HepG2 (cell line): ENCODE data around the gene ECSCR. TPM values are rescaled to one million over a fixed set of nuclear protein-coding genes. Genes with fewer than 3 reads are reported as not detected.

Source experiments
- HCFC1 ChIP-seq: fragments of 150-350 bp; IDR thresholded peaks from 2 replicates; pipeline ENCODE4 v1.6.1; 2014; ENCODE audit warnings: low read depth, low read length
- HNRNPUL1 ChIP-seq: fragments of 200-400 bp; formaldehyde crosslinking; IDR thresholded peaks from 2 replicates; pipeline ENCODE4 v1.6.1; 2017; ENCODE audit warnings: low read depth, mild to moderate bottlenecking, low read length, moderate library complexity
- IKZF4 ChIP-seq: sonication (generic); formaldehyde crosslinking; IDR thresholded peaks from 2 replicates; pipeline ENCODE4 v1.5.1; 2020; ENCODE audit warnings: borderline replicate concordance, mild to moderate bottlenecking, low read depth, missing genetic modification reagents; ENCODE audit errors: not compliant biosample characterization
- JUNB ChIP-seq: sonication (generic); formaldehyde crosslinking; IDR thresholded peaks from 2 replicates; pipeline ENCODE4 v1.8.0; 2022; ENCODE audit warnings: missing genetic modification reagents, mild to moderate bottlenecking, borderline replicate concordance
- MEF2D ChIP-seq: sonication (generic); formaldehyde crosslinking; IDR thresholded peaks from 2 replicates; pipeline ENCODE4 v1.5.1; 2020; ENCODE audit warnings: mild to moderate bottlenecking, missing genetic modification reagents
- MIER2 ChIP-seq: IDR thresholded peaks from 2 replicates; pipeline ENCODE4 v1.6.1; 2016; ENCODE audit warnings: missing biosample characterization, missing genetic modification reagents
- MTF1 ChIP-seq: sonication (generic); formaldehyde crosslinking; IDR thresholded peaks from 2 replicates; pipeline ENCODE4 v1.5.0; 2020; ENCODE audit warnings: missing genetic modification reagents
- MYC ChIP-seq: sonication (generic); formaldehyde crosslinking; IDR thresholded peaks from 2 replicates; pipeline ENCODE4 v1.9.0; 2021; ENCODE audit warnings: missing genetic modification reagents, borderline replicate concordance
- NCOA5 ChIP-seq: sonication (generic); formaldehyde crosslinking; IDR thresholded peaks from 2 replicates; pipeline ENCODE4 v1.4.0; 2020; ENCODE audit warnings: missing genetic modification reagents
- PCBP1 ChIP-seq: fragments of 200-400 bp; formaldehyde crosslinking; IDR thresholded peaks from 2 replicates; pipeline ENCODE4 v1.6.1; 2017; ENCODE audit warnings: mild to moderate bottlenecking, low read depth, low read length, borderline replicate concordance
- RELA ChIP-seq: sonication (generic); formaldehyde crosslinking; IDR thresholded peaks from 2 replicates; pipeline ENCODE4 v1.4.0; 2020; ENCODE audit warnings: missing genetic modification reagents
- RFX1 ChIP-seq: fragments of 450-650 bp; IDR thresholded peaks from 2 replicates; pipeline ENCODE4 v1.6.1; 2017
- RXRB ChIP-seq: IDR thresholded peaks from 2 replicates; pipeline ENCODE4 v1.6.1; 2016; ENCODE audit warnings: borderline replicate concordance, missing genetic modification reagents, missing compliant biosample characterization
- SOX13 ChIP-seq, 3 experiments: fragments of 450-650 bp in 1 of 3; sonication (generic) in 1 of 3; formaldehyde crosslinking in 1 of 3; IDR thresholded peaks in 2 of 3; conservative IDR thresholded peaks in 1 of 3; 2 replicates each; pipeline versions ENCODE4 v1.5.0 to v1.6.1; 2016 to 2020; ENCODE audit warnings: antibody characterized with exemption in 1 of 3, mild to moderate bottlenecking in 1 of 3, missing compliant biosample characterization in 1 of 3, missing genetic modification reagents in 1 of 3, moderate library complexity in 1 of 3
- SP4 ChIP-seq: sonication (generic); formaldehyde crosslinking; IDR thresholded peaks from 2 replicates; pipeline ENCODE4 v1.8.1; 2023; ENCODE audit warnings: mild to moderate bottlenecking, missing genetic modification reagents
- TAF1 ChIP-seq: sonication (generic); formaldehyde crosslinking; IDR thresholded peaks from 2 replicates; pipeline ENCODE4 v1.4.0; 2020; ENCODE audit warnings: missing genetic modification reagents
- THAP11 ChIP-seq: IDR thresholded peaks from 2 replicates; pipeline ENCODE4 v1.6.1; 2016; ENCODE audit warnings: missing biosample characterization, missing genetic modification reagents
- ZBTB7B ChIP-seq: sonication (generic); formaldehyde crosslinking; IDR thresholded peaks from 2 replicates; pipeline ENCODE4 v1.4.0; 2020; ENCODE audit warnings: missing genetic modification reagents
- ZNF225 ChIP-seq: sonication (generic); formaldehyde crosslinking; IDR thresholded peaks from 2 replicates; pipeline ENCODE4 v1.4.0; 2020; ENCODE audit warnings: mild to moderate bottlenecking, missing genetic modification reagents
- ZNF292 ChIP-seq: sonication (generic); formaldehyde crosslinking; IDR thresholded peaks from 2 replicates; pipeline ENCODE4 v1.8.1; 2022; ENCODE audit warnings: mild to moderate bottlenecking, low read depth, missing genetic modification reagents, borderline replicate concordance
- ZNF672 ChIP-seq: sonication (generic); formaldehyde crosslinking; IDR thresholded peaks from 2 replicates; pipeline ENCODE4 v1.8.1; 2022; ENCODE audit warnings: missing genetic modification reagents
- ZNF768 ChIP-seq: sonication (generic); formaldehyde crosslinking; IDR thresholded peaks from 2 replicates; pipeline ENCODE4 v1.4.0; 2020; ENCODE audit warnings: missing genetic modification reagents
- ZNF772 ChIP-seq: sonication (generic); formaldehyde crosslinking; IDR thresholded peaks from 2 replicates; pipeline ENCODE4 v1.5.0; 2020; ENCODE audit warnings: mild to moderate bottlenecking, missing genetic modification reagents
- ZSCAN30 ChIP-seq: sonication (generic); formaldehyde crosslinking; IDR thresholded peaks from 2 replicates; pipeline ENCODE4 v1.5.0; 2020; ENCODE audit warnings: mild to moderate bottlenecking, missing genetic modification reagents
- polyA plus RNA-seq, 8 experiments: library from polyadenylated mRNA; depleted of rRNA in 3 of 8; stranded (reverse) in 7 of 8; unstranded in 1 of 8; fragments of >200 nt; fragmentation: Illumina TruSeq in 4 of 8; extraction: Trizol in 4 of 8; gene quantifications; 2 replicates each; pipeline versions ENCODE4 v1.2.1 to v1.2.3, GENCODE V29; 2011 to 2016; ENCODE audit warnings: low read depth in 4 of 8, missing spikeins in 1 of 8, mixed read lengths in 1 of 8; ENCODE audit not compliant: insufficient read depth in 1 of 8
- total RNA-seq, 5 experiments: library from RNA; depleted of rRNA; stranded (reverse); fragments of >200 nt; fragmentation: Illumina TruSeq; extraction: Trizol; gene quantifications; 2 replicates each; pipeline ENCODE4 v1.2.3, GENCODE V29; 2016; ENCODE audit warnings: low read depth in 1 of 5
- TF ChIP-seq, protein P1 (sequence below): IDR thresholded peaks from 2 replicates; pipeline ENCODE4 v1.6.1; 2016; ENCODE audit warnings: mild to moderate bottlenecking, missing biosample characterization, missing genetic modification reagents
- TF ChIP-seq, protein P2 (sequence below): IDR thresholded peaks from 2 replicates; pipeline ENCODE4 v1.6.1; 2016; ENCODE audit warnings: mild to moderate bottlenecking
- TF ChIP-seq, protein P3 (sequence below): sonication (generic); formaldehyde crosslinking; IDR thresholded peaks from 2 replicates; pipeline ENCODE4 v1.8.1; 2023; ENCODE audit warnings: mild to moderate bottlenecking, moderate library complexity, missing genetic modification reagents

The ECSCR gene
- total and polyA plus RNA-seq, 2 of the 13 experiments (the other 11 are each of a cell fraction or from before 2014, with no cell fraction given): 0.18 TPM; not detected in 1

DNA sequence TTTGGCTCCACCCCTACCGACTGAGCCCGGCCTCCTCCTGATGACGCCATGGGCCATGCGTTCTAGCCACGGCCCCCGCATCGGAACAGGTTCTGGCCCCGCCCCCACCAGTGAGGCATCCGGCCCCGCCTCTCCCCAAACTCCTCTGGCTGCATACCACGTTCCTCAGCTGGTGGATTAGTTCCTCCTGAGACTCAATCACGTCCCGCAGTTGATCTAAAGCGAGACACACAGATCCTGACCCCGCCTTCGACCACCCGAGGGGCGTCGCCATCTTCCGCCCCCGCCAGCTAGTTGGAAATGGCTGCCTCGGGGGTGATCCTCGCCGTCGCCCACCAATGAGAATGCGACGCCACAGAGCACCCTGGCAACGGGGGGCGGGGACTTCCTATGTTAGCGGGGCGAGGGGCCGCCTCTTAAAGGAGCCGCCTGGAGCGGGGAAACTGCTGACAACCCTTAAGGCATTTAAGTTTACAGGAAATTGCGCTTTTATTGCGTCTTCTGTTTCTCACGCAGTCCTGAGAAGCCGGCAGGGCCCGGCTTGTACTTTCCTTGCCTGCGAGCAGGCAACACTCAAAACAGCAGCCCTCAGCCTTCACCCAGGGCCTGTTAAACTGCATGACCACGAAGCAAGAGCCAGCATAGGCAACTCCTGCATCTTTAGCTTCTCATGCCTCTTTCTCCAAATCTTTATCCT, 58.6 kb downstream of the ECSCR start, which contains the start of gene SPATA24 (continued):
- TF ChIP-seq JUNB (CRISPR knock-in tag): no peak
- no peak for TF ChIP-seq ZNF672 (CRISPR knock-in tag)
- TF ChIP-seq RXRB (CRISPR knock-in tag): no peak
- no peak for TF ChIP-seq PCBP1
- TF ChIP-seq MEF2D (CRISPR knock-in tag): peak; percentile 89
- TF ChIP-seq HCFC1: no peak; the same call in 1 of the 2 replicates
- TF ChIP-seq MYC: peak; percentile 66; the same call in 1 of the 2 replicates
- no peak for TF ChIP-seq RELA
- TF ChIP-seq, protein P1, sequence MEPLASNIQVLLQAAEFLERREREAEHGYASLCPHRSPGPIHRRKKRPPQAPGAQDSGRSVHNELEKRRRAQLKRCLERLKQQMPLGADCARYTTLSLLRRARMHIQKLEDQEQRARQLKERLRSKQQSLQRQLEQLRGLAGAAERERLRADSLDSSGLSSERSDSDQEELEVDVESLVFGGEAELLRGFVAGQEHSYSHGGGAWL (CRISPR knock-in tag): no peak
- no peak for TF ChIP-seq NCOA5 (CRISPR knock-in tag)
- TF ChIP-seq ZSCAN30 (CRISPR knock-in tag): no peak
- TF ChIP-seq, protein P2, sequence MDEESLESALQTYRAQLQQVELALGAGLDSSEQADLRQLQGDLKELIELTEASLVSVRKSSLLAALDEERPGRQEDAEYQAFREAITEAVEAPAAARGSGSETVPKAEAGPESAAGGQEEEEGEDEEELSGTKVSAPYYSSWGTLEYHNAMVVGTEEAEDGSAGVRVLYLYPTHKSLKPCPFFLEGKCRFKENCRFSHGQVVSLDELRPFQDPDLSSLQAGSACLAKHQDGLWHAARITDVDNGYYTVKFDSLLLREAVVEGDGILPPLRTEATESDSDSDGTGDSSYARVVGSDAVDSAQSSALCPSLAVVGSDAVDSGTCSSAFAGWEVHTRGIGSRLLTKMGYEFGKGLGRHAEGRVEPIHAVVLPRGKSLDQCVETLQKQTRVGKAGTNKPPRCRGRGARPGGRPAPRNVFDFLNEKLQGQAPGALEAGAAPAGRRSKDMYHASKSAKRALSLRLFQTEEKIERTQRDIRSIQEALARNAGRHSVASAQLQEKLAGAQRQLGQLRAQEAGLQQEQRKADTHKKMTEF (CRISPR knock-in tag): peak; percentile 83
- no peak for TF ChIP-seq HNRNPUL1
- no peak for TF ChIP-seq MIER2 (CRISPR knock-in tag)
- TF ChIP-seq, protein P3, sequence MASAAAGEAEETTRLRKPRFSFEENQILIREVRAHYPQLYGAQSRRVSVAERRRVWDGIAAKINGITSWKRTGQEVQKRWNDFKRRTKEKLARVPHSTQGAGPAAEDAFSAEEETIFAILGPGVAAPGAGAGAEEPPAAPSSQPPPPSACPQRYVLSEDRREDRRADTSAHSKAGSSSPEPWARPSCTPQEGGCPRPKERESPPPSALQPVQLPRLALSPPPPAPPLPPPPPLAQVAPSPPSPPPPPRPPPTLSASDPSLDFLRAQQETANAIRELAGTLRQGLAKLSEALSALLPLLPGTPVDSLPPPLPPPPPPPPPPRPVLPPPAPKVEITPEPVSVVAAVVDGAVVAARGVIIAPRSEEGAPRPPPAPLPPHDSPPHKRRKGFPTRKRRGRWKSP (CRISPR knock-in tag): peak; percentile 33; the same call in 1 of the 2 replicates
- no peak for TF ChIP-seq ZNF292 (CRISPR knock-in tag)
- TF ChIP-seq SOX13 (IDR thresholded peaks at IDR 0.05): no peak
- TF ChIP-seq SOX13 (CRISPR knock-in tag; conservative IDR thresholded peaks at IDR 0.05 in 1 of 2, IDR thresholded peaks at IDR 0.05 in 1 of 2): no peak
- TF ChIP-seq ZNF768 (CRISPR knock-in tag): no peak
- TF ChIP-seq RFX1: peak; percentile 87
- peak; percentile 71; the same call in 1 of the 2 replicates for TF ChIP-seq TAF1 (CRISPR knock-in tag)
- 0 out of 2 replicates have a peak, but pooled peaks have one; percentile 33 for TF ChIP-seq ZNF772 (CRISPR knock-in tag)
- TF ChIP-seq IKZF4 (CRISPR knock-in tag): no peak
- peak; percentile 78; the same call in 1 of the 2 replicates for TF ChIP-seq ZNF225
- peak; percentile 72 for TF ChIP-seq THAP11
- no peak for TF ChIP-seq MTF1 (CRISPR knock-in tag)
- TF ChIP-seq SP4: peak; percentile 87
- no peak for TF ChIP-seq ZBTB7B (CRISPR knock-in tag)
